Measurements from ENCODE around the gene LRRC53. TPM values are rescaled to one million over a fixed set of nuclear protein-coding genes. Genes with fewer than 3 reads are reported as not detected.

Gene LRRC53
- polyA plus RNA-seq, 1 donor (not counting 4 experiments of a cell fraction or from before 2014, with no cell fraction given): not detected

DNA sequence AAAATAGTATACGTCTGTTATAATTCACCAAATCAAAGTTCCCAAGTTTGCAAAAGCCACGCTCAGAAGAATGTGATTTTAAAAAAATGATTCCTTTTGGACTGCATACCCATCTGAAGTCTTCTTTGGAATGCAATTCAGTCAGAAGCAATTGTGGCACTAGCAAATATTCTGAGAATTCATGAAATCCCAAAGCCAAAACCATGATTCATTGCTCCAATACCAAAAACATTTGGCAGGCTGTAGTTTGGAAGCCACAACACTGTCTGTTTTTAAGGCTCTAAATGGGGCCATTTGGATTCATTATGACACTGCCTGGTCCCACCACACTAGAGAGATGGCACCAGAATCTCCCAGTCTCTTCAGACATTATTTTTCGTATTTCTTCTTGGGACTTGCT lies 21.8 kb upstream of the LRRC53 start:
- Histone ChIP-seq H3K9ac (ENCODE audit: control insufficient read depth, extremely low read depth, insufficient read depth, low read length) (no peak overlapping the region), H4K20me1 (ENCODE audit: control insufficient read depth, extremely low read depth, insufficient read depth, low read length) (no peaks in the 10 kb centered on the region), H3K9me3 (ENCODE audit: control insufficient read depth, low read depth, low read length) (no peaks in the 10 kb centered on the region), H3K27me3 (ENCODE audit: control insufficient read depth, extremely low read depth, insufficient read depth, low read length) (no peaks in the 10 kb centered on the region), H3K4me2 (ENCODE audit: control insufficient read depth, extremely low read depth, insufficient read depth, low read depth, low read length) (no peak overlapping the region), H2AFZ (ENCODE audit: control insufficient read depth, low read length) (no peak overlapping the region), H3K4me3 (ENCODE audit: control insufficient read depth in 2 of 3, extremely low read depth in 1 of 3, insufficient read depth in 2 of 3, low read depth in 1 of 3, low read length in 3 of 3) (no peak overlapping the region), H3K9me1 (ENCODE audit: control insufficient read depth, extremely low read depth, insufficient read depth, low read length) (no peaks in the 10 kb centered on the region), H3K27ac (ENCODE audit: control insufficient read depth, insufficient read depth, low read length) (no peak overlapping the region), H3K36me3 (ENCODE audit: control insufficient read depth in 2 of 2, extremely low read depth in 1 of 2, insufficient read depth in 2 of 2, low read length in 2 of 2) (no peaks in the 10 kb centered on the region), H3K4me1 (ENCODE audit: control insufficient read depth, extremely low read depth, insufficient read depth, low read length) (no peaks in the 10 kb centered on the region), H3K79me2 (ENCODE audit: control insufficient read depth, insufficient read depth, low read length) (no peaks in the 10 kb centered on the region)
- FAIRE-seq (no peak), DNase-seq (ENCODE audit: low read depth, low spot score) (no peak)
- no peak for TF ChIP-seq EZH2 (IDR thresholded peaks at IDR 0.05; ENCODE audit: low read length)
- TF ChIP-seq, protein P1, sequence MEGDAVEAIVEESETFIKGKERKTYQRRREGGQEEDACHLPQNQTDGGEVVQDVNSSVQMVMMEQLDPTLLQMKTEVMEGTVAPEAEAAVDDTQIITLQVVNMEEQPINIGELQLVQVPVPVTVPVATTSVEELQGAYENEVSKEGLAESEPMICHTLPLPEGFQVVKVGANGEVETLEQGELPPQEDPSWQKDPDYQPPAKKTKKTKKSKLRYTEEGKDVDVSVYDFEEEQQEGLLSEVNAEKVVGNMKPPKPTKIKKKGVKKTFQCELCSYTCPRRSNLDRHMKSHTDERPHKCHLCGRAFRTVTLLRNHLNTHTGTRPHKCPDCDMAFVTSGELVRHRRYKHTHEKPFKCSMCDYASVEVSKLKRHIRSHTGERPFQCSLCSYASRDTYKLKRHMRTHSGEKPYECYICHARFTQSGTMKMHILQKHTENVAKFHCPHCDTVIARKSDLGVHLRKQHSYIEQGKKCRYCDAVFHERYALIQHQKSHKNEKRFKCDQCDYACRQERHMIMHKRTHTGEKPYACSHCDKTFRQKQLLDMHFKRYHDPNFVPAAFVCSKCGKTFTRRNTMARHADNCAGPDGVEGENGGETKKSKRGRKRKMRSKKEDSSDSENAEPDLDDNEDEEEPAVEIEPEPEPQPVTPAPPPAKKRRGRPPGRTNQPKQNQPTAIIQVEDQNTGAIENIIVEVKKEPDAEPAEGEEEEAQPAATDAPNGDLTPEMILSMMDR (optimal IDR thresholded peaks at IDR 0.05 in 1 of 3, IDR thresholded peaks at IDR 0.05 in 1 of 3, conservative IDR thresholded peaks at IDR 0.05 in 1 of 3; ENCODE audit: extremely low read depth in 1 of 3, insufficient read depth in 2 of 3, low read length in 3 of 3): no peak
- dilution Hi-C loops (cut with MboI; ENCODE audit: extremely low pct_ligation_motif_present, low sequenced_read_pairs): no loop called here

DNA sequence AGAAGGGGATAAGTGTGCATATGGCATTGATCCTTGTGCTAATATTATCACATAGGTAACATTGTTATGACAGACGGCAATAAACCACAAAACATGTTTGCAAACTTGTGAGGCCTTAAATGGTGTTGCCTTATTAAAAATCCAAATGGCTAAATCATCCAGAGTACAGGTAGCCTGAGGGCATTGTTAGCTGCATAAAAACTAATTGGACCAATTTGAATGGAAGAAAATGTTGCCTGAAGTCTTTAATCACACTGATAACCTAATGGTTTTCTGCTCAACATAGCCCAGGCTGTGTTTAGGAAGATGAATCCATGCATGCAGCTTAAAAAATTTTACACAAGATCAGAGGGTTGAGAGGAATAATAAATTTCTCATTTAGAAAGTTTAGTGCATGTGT lies 19.4 kb upstream of the LRRC53 start:
- no peak for FAIRE-seq
- no peak for TF ChIP-seq EZH2 (IDR thresholded peaks at IDR 0.05; ENCODE audit: low read length)
- TF ChIP-seq, protein P1 (optimal IDR thresholded peaks at IDR 0.05 in 1 of 3, IDR thresholded peaks at IDR 0.05 in 1 of 3, conservative IDR thresholded peaks at IDR 0.05 in 1 of 3; ENCODE audit: extremely low read depth in 1 of 3, insufficient read depth in 2 of 3, low read length in 3 of 3): no peak
- dilution Hi-C loops (cut with MboI; ENCODE audit: extremely low pct_ligation_motif_present, low sequenced_read_pairs): no loop called here

More for the DNA sequence above, 19.4 kb upstream of the LRRC53 start:
- no peak overlapping the region for H3K4me2 ChIP-seq (ENCODE audit: control insufficient read depth, extremely low read depth, insufficient read depth, low read depth, low read length)
- no peaks in the 10 kb centered on the region for H3K27me3 ChIP-seq (ENCODE audit: control insufficient read depth, extremely low read depth, insufficient read depth, low read length)
- H3K27ac ChIP-seq (ENCODE audit: control insufficient read depth, insufficient read depth, low read length): no peak overlapping the region
- no peak overlapping the region for H2AFZ ChIP-seq (ENCODE audit: control insufficient read depth, low read length)
- no peaks in the 10 kb centered on the region for H3K4me1 ChIP-seq (ENCODE audit: control insufficient read depth, extremely low read depth, insufficient read depth, low read length)
- DNase-seq (ENCODE audit: low read depth, low spot score): no peak
- H4K20me1 ChIP-seq (ENCODE audit: control insufficient read depth, extremely low read depth, insufficient read depth, low read length): no peaks in the 10 kb centered on the region
- no peak overlapping the region for H3K4me3 ChIP-seq (ENCODE audit: control insufficient read depth in 2 of 3, extremely low read depth in 1 of 3, insufficient read depth in 2 of 3, low read depth in 1 of 3, low read length in 3 of 3)
- no peak overlapping the region for H3K9ac ChIP-seq (ENCODE audit: control insufficient read depth, extremely low read depth, insufficient read depth, low read length)
- no peaks in the 10 kb centered on the region for H3K79me2 ChIP-seq (ENCODE audit: control insufficient read depth, insufficient read depth, low read length)
- H3K36me3 ChIP-seq (ENCODE audit: control insufficient read depth in 2 of 2, extremely low read depth in 1 of 2, insufficient read depth in 2 of 2, low read length in 2 of 2): no peaks in the 10 kb centered on the region
- H3K9me3 ChIP-seq (ENCODE audit: control insufficient read depth, low read depth, low read length): no peaks in the 10 kb centered on the region
- no peaks in the 10 kb centered on the region for H3K9me1 ChIP-seq (ENCODE audit: control insufficient read depth, extremely low read depth, insufficient read depth, low read length)
